Caco-2 (cell line): Measurements from ENCODE around the gene BRINP1. TPM values are rescaled to one million over a fixed set of nuclear protein-coding genes. Genes with fewer than 3 reads are reported as not detected.

Experiments used
- BruUV-seq: library from RNA; stranded (reverse); fragments of 400-500 nt; replicated peaks from 2 replicates; lab custom pipeline; 2021; lab: Mats Ljungman, UMichigan
- CTCF ChIA-PET: fragments of 300-600 bp; sonication (Branson Sonifier 250); formaldehyde crosslinking; loops from one replicate; lab custom pipeline; 2022; ENCODE audit warnings: antibody characterized with exemption; lab: Charles Lee
- POLR2A ChIA-PET: fragments of 300-600 bp; sonication (Branson Sonifier 250); formaldehyde crosslinking; loops from one replicate; lab custom pipeline; 2022; ENCODE audit warnings: antibody characterized with exemption; lab: Charles Lee
- DNase-seq, 2 experiments: peaks; one replicate each; pipeline versions ENCODE4 v3.0.0 to v3.0.0-alpha.2; 2020 to 2022
- H3K27me3 ChIP-seq: replicated peaks from 2 replicates; pipeline ENCODE4 v1.6.0; 2011; ENCODE audit warnings: low read length; ENCODE audit not compliant: control insufficient read depth, insufficient read depth
- H3K36me3 ChIP-seq: 2 replicates; pipeline ENCODE4 v1.5.1; 2011; ENCODE audit warnings: low read length; ENCODE audit not compliant: control insufficient read depth, insufficient read depth
- H3K4me1 ChIP-seq: fragments of 250-450 bp; sonication (Bioruptor Pico); 2 replicates; pipeline ENCODE4 v1.5.1; 2020; ENCODE audit warnings: mild to moderate bottlenecking
- H3K4me3 ChIP-seq: 2 replicates; pipeline ENCODE4 v1.5.1; 2011; ENCODE audit warnings: low read depth, mild to moderate bottlenecking, control low read depth, low read length
- H3K9me3 ChIP-seq: fragments of 250-450 bp; sonication (Bioruptor Pico); 2 replicates; pipeline ENCODE4 v1.5.1; 2020; ENCODE audit warnings: mild to moderate bottlenecking, moderate library complexity
- H3K27ac Mint-ChIP-seq: one replicate; pipeline ENCODE4 v1.8.0; 2022; ENCODE audit warnings: mixed read lengths; ENCODE audit not compliant: unreplicated experiment
- H3K27me3 Mint-ChIP-seq: one replicate; pipeline ENCODE4 v1.8.0; 2022; ENCODE audit warnings: mixed read lengths; ENCODE audit not compliant: insufficient read depth, unreplicated experiment
- H3K36me3 Mint-ChIP-seq: one replicate; pipeline ENCODE4 v1.8.0; 2022; ENCODE audit warnings: mild to moderate bottlenecking, mixed read lengths; ENCODE audit not compliant: insufficient read depth, unreplicated experiment
- H3K4me1 Mint-ChIP-seq: one replicate; pipeline ENCODE4 v1.8.0; 2022; ENCODE audit warnings: low read depth, mixed read lengths; ENCODE audit not compliant: unreplicated experiment
- H3K4me3 Mint-ChIP-seq: one replicate; pipeline ENCODE4 v1.8.0; 2022; ENCODE audit warnings: mild to moderate bottlenecking, moderate library complexity, mixed read lengths; ENCODE audit not compliant: unreplicated experiment
- H3K9me3 Mint-ChIP-seq: one replicate; pipeline ENCODE4 v1.8.0; 2022; ENCODE audit warnings: mixed read lengths; ENCODE audit not compliant: unreplicated experiment
- intact Hi-C: fragments of 100-400 bp; cut with micrococcal nuclease; formaldehyde crosslinking; loops from one replicate; pipeline ENCODE4 v1.10.0; 2022; ENCODE audit not compliant: unreplicated experiment
- total RNA-seq: library from RNA; stranded (reverse); gene quantifications from 2 replicates; pipeline ENCODE4 v1.2.3, GENCODE V29; 2022
- TF ChIP-seq, protein P1 (sequence below), 2 experiments: fragments of 200-600 bp in 1 of 2; IDR thresholded peaks; 1 replicate in 1 of 2; 2 replicates in 1 of 2; pipeline versions ENCODE4 v1.5.1 to v1.8.0; 2011 to 2022; ENCODE audit warnings: antibody characterized with exemption in 1 of 2, control low read depth in 1 of 2, inconsistent platforms in 1 of 2, low read depth in 1 of 2, low read length in 1 of 2, mild to moderate bottlenecking in 1 of 2, moderate library complexity in 1 of 2; ENCODE audit not compliant: insufficient read depth in 1 of 2, severe bottlenecking in 1 of 2, unreplicated experiment in 1 of 2

Gene BRINP1
- total RNA-seq, 1 experiment from 2014 or later = not detected

DNA sequence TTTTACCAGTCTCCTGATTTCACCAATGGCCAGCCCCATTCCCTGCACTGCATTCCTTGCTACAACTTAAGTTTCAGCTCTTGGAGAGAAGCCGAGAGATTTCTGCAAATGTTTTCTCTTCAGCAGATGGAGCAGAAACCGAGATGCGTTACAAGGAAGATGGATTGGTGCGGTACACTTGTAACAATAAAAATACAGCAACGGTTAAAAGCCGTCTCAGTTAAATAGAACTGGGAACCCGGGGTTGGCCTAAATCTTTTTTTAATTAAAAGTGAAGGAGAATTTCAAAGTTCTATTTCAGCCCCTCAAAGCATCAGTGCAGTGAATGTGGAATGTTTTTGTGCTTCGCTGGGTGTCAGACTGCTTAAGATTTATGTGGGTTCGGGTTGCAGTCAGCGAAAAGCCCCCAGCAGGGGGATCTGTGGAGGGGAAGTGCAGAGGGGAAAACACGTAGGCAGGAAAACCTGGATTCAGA is 19.8 kb downstream of the BRINP1 start:
- ChIA-PET POLR2A (no interaction called here), CTCF (no interaction called here)
- no peak overlapping the region for H3K27ac Mint-ChIP-seq
- BruUV-seq = no TSS peak
- no peak for DNase-seq
- Histone ChIP-seq H3K36me3 (no peaks in the 10 kb centered on the region), H3K9me3 (no peaks in the 10 kb centered on the region), H3K27me3 (no peaks in the 10 kb centered on the region), H3K4me3 (no peak overlapping the region), H3K4me1 (no peaks in the 10 kb centered on the region)
- intact Hi-C loops = no loop called here
- H3K9me3 Mint-ChIP-seq = no peaks in the 10 kb centered on the region
- TF ChIP-seq, protein P1, sequence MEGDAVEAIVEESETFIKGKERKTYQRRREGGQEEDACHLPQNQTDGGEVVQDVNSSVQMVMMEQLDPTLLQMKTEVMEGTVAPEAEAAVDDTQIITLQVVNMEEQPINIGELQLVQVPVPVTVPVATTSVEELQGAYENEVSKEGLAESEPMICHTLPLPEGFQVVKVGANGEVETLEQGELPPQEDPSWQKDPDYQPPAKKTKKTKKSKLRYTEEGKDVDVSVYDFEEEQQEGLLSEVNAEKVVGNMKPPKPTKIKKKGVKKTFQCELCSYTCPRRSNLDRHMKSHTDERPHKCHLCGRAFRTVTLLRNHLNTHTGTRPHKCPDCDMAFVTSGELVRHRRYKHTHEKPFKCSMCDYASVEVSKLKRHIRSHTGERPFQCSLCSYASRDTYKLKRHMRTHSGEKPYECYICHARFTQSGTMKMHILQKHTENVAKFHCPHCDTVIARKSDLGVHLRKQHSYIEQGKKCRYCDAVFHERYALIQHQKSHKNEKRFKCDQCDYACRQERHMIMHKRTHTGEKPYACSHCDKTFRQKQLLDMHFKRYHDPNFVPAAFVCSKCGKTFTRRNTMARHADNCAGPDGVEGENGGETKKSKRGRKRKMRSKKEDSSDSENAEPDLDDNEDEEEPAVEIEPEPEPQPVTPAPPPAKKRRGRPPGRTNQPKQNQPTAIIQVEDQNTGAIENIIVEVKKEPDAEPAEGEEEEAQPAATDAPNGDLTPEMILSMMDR (IDR thresholded peaks at IDR 0.05; ENCODE audit: insufficient read depth in 1 of 2, low read depth in 1 of 2, low read length in 1 of 2, severe bottlenecking in 1 of 2, unreplicated experiment in 1 of 2) = no peak
- H3K4me3 Mint-ChIP-seq = no peak overlapping the region
- no peaks in the 10 kb centered on the region for H3K4me1 Mint-ChIP-seq
- H3K36me3 Mint-ChIP-seq = no peaks in the 10 kb centered on the region
- H3K27me3 Mint-ChIP-seq = peaks cover 10% of the 10 kb centered on the region

DNA sequence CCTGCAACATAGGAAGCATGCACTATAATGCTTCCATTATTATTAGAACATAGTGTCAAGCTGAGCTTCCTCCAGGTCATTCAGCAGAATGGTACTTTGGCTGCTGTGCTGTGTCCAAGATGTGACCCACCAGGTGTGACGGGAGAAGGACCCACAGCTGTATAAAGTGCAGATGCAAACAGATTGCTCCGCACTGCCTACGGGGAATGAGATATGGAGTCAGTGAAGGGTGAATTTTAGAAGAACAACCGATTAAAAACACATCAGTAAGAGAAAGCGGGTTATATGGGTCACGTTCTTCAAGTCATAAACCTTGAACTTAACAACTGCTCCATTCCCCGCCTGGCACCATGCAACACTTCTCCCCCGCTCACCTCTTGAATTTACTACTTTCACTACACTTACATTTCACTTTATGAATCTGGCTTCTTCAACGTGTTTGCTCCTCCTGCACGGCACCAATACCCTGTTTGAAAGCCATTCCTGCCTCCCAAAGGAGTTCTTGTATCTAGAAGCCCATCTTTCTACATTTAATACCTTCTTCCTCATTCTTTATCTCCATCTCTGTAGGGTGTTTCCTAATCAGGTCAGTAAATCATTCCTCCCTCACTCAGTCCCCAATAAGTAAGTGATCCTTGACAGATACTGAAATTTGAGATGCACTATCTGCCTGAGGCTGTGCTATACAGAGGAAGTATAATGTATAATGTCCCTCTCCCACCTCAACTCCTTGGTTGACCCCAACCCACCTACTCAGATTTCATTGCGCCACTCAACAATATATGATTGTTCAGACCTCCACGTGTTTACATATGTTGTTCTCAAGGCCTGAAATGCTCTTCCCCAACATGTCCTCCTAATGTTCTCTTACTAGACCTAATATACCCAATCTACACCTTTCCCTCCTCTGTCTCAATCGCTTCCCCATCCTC is 25.9 kb downstream of the BRINP1 start:
- H3K4me1 ChIP-seq = no peaks in the 10 kb centered on the region
- H3K27me3 ChIP-seq = no peaks in the 10 kb centered on the region
- TF ChIP-seq, protein P1 (IDR thresholded peaks at IDR 0.05; ENCODE audit: insufficient read depth in 1 of 2, low read depth in 1 of 2, low read length in 1 of 2, severe bottlenecking in 1 of 2, unreplicated experiment in 1 of 2) = no peak
- ChIA-PET POLR2A (no interaction called here), CTCF (no interaction called here)
- intact Hi-C loops = no loop called here
- no peaks in the 10 kb centered on the region for H3K9me3 ChIP-seq
- H3K4me1 Mint-ChIP-seq = no peaks in the 10 kb centered on the region
- no peak overlapping the region for H3K4me3 Mint-ChIP-seq
- no peaks in the 10 kb centered on the region for H3K36me3 Mint-ChIP-seq
- peaks cover 10% of the 10 kb centered on the region for H3K27me3 Mint-ChIP-seq
- H3K9me3 Mint-ChIP-seq = no peaks in the 10 kb centered on the region
- BruUV-seq = no TSS peak
- H3K27ac Mint-ChIP-seq = no peak overlapping the region
- H3K36me3 ChIP-seq = no peaks in the 10 kb centered on the region
- DNase-seq = no peak
- H3K4me3 ChIP-seq = no peak overlapping the region

DNA sequence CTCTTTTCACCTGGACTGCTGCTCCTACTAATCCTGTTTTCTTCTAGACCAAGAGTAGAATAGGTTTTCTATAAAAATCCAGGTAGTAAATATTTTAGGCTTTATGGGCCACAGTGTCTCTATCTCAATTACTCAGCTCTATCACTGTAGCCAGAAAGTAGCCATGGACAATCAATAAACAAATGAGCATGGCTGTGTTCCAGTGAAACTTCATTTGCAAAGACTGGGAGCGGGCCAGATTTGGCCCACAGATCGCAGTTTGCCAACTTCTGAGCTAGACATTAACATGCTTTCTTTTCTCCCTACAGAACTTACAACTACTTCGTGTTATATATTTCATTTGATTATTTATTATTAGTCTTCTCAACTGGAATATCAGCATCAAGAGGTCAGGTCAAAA is 30.2 kb downstream of the BRINP1 start:
- CTCF ChIA-PET = no interaction called here
- H3K4me3 ChIP-seq = no peak overlapping the region
- no TSS peak for BruUV-seq
- H3K9me3 ChIP-seq = no peaks in the 10 kb centered on the region
- no peaks in the 10 kb centered on the region for H3K4me1 ChIP-seq
- DNase-seq = no peak
- Mint-ChIP-seq H3K27me3 (peaks cover 3% of the 10 kb centered on the region), H3K9me3 (no peaks in the 10 kb centered on the region), H3K36me3 (no peaks in the 10 kb centered on the region), H3K4me3 (no peak overlapping the region), H3K27ac (no peak overlapping the region), H3K4me1 (no peaks in the 10 kb centered on the region)
- H3K36me3 ChIP-seq = no peaks in the 10 kb centered on the region
- TF ChIP-seq, protein P1 (IDR thresholded peaks at IDR 0.05; ENCODE audit: insufficient read depth in 1 of 2, low read depth in 1 of 2, low read length in 1 of 2, severe bottlenecking in 1 of 2, unreplicated experiment in 1 of 2) = no peak
- POLR2A ChIA-PET = no interaction called here
- intact Hi-C loops = no loop called here
- H3K27me3 ChIP-seq = no peaks in the 10 kb centered on the region
